ENCODE measurements around the gene SLC6A1. TPM values are rescaled to one million over a fixed set of nuclear protein-coding genes. Genes with fewer than 3 reads are reported as not detected.

The SLC6A1 gene
- total RNA-seq, 1 donor from 2014 or later = 7.5 TPM

DNA sequence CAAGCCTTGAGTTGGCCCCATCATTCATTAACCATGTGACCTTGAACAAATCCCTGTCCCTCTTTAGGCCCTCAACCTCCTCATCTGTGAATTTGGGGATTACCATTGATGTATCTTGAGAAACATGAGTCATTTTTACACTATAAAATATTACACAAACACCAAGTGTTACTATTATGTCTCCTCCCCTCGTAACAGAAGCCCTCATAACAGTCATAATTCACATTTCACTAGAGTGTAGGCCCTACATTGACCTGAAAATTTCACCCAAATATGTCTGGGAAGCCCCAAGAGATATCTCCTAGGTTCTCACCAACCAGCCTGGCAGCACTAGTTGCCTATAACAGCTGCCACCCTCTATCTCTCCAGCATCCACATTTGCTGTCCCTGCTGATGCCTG lies 15.8 kb upstream of the SLC6A1 start:
- no peak overlapping the region for H3K4me3 Mint-ChIP-seq (ENCODE audit: unreplicated experiment)
- TF ChIP-seq, protein P1, sequence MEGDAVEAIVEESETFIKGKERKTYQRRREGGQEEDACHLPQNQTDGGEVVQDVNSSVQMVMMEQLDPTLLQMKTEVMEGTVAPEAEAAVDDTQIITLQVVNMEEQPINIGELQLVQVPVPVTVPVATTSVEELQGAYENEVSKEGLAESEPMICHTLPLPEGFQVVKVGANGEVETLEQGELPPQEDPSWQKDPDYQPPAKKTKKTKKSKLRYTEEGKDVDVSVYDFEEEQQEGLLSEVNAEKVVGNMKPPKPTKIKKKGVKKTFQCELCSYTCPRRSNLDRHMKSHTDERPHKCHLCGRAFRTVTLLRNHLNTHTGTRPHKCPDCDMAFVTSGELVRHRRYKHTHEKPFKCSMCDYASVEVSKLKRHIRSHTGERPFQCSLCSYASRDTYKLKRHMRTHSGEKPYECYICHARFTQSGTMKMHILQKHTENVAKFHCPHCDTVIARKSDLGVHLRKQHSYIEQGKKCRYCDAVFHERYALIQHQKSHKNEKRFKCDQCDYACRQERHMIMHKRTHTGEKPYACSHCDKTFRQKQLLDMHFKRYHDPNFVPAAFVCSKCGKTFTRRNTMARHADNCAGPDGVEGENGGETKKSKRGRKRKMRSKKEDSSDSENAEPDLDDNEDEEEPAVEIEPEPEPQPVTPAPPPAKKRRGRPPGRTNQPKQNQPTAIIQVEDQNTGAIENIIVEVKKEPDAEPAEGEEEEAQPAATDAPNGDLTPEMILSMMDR (IDR thresholded peaks at IDR 0.05; ENCODE audit: unreplicated experiment) = no peak
- no peak for DNase-seq (ENCODE audit: low spot score)
- no peak overlapping the region for H3K27ac Mint-ChIP-seq (ENCODE audit: unreplicated experiment)
- peaks cover 12% of the 10 kb centered on the region for H3K27me3 Mint-ChIP-seq (ENCODE audit: unreplicated experiment)
- peaks cover 25% of the 10 kb centered on the region for H3K4me1 Mint-ChIP-seq (ENCODE audit: unreplicated experiment)
- peaks cover 3% of the 10 kb centered on the region for H3K36me3 Mint-ChIP-seq (ENCODE audit: low read depth, unreplicated experiment)
- peaks cover 3% of the 10 kb centered on the region for H3K9me3 Mint-ChIP-seq (ENCODE audit: unreplicated experiment)

DNA sequence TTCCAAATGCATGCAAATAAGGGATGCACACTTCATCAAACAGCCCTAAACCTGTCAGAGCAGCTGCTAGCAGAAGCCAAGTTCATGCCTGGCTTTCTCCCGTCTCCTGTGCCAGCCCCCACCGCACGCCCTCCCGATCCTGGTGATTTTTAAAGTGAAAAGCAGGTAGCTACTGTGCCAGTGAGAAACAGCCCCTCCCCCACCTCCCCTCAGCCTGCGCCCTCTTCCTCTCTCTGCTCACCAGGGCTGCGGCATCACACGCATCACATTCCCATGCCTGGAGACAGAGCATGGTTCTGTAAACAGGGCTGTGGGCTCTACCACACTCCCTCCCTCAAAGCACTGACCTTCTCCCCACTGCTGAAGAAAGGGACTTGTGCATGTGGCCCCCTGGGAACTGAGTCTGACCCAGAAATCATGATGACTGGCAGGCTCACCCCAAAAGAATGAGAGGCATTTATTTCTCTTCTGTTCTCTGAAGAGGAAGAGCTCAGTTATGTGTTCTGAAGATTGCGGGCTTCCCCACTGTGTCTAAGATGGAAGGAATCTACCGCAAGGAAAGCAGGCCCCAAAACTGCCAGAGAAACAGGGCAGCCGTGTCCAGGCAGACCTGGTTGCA lies 14.5 kb upstream of the SLC6A1 start:
- DNase-seq (ENCODE audit: low spot score) = peak; percentile 19
- peaks cover 29% of the 10 kb centered on the region for H3K4me1 Mint-ChIP-seq (ENCODE audit: unreplicated experiment)
- peaks cover 3% of the 10 kb centered on the region for H3K9me3 Mint-ChIP-seq (ENCODE audit: unreplicated experiment)
- no peak overlapping the region for H3K4me3 Mint-ChIP-seq (ENCODE audit: unreplicated experiment)
- peaks cover 3% of the 10 kb centered on the region for H3K36me3 Mint-ChIP-seq (ENCODE audit: low read depth, unreplicated experiment)
- TF ChIP-seq, protein P1 (IDR thresholded peaks at IDR 0.05; ENCODE audit: unreplicated experiment) = no peak
- H3K27me3 Mint-ChIP-seq (ENCODE audit: unreplicated experiment) = peaks cover 9% of the 10 kb centered on the region
- H3K27ac Mint-ChIP-seq (ENCODE audit: unreplicated experiment) = no peak overlapping the region

DNA sequence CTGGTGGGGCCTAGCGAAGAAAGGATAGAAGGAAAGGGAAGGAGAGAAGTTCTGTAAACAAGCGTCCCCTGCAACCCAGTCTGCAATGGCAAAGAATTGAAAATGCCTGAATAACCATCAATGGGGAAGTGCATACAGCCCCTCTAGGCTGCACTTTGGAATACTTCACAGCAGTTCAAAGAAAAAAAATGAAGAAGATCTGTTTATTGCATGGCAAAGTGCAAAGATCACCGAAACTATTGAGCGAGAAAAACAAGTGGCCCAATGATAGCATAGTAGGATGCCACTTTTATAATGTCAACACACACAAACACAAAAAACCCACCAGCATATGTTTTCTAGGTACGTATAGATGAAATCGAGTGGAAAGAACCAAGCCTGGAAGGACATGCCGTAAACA lies 13.6 kb upstream of the SLC6A1 start:
- DNase-seq (ENCODE audit: low spot score) = no peak
- H3K9me3 Mint-ChIP-seq (ENCODE audit: unreplicated experiment) = peaks cover 3% of the 10 kb centered on the region
- peaks cover 3% of the 10 kb centered on the region for H3K36me3 Mint-ChIP-seq (ENCODE audit: low read depth, unreplicated experiment)
- no peak overlapping the region for H3K4me3 Mint-ChIP-seq (ENCODE audit: unreplicated experiment)
- H3K27ac Mint-ChIP-seq (ENCODE audit: unreplicated experiment) = no peak overlapping the region
- peaks cover 36% of the 10 kb centered on the region for H3K4me1 Mint-ChIP-seq (ENCODE audit: unreplicated experiment)
- TF ChIP-seq, protein P1 (IDR thresholded peaks at IDR 0.05; ENCODE audit: unreplicated experiment) = no peak
- peaks cover 3% of the 10 kb centered on the region for H3K27me3 Mint-ChIP-seq (ENCODE audit: unreplicated experiment)

DNA sequence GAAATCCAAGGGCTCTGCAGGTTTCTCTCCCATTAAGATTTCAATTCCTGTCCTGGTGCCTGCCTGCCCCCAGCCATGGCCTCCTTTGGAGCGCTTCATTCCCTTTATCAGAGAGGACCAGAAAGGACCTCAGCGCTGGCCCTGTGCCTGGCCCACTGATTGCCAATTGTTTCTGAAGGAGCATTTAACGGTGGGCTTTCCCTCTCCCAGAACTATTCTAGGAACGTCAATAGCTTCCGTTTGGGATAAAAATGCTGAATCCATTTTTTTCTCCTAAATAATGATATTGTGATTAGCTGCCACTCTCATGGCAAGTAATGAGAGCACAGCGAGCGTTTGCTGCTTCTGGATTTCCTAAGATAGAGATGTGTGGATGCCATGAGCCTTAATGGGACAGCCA lies 12.2 kb upstream of the SLC6A1 start:
- peaks cover 3% of the 10 kb centered on the region for H3K9me3 Mint-ChIP-seq (ENCODE audit: unreplicated experiment)
- DNase-seq (ENCODE audit: low spot score) = no peak
- no peak overlapping the region for H3K27ac Mint-ChIP-seq (ENCODE audit: unreplicated experiment)
- H3K4me1 Mint-ChIP-seq (ENCODE audit: unreplicated experiment) = peaks cover 36% of the 10 kb centered on the region
- no peak overlapping the region for H3K4me3 Mint-ChIP-seq (ENCODE audit: unreplicated experiment)
- TF ChIP-seq, protein P1 (IDR thresholded peaks at IDR 0.05; ENCODE audit: unreplicated experiment) = no peak
- H3K36me3 Mint-ChIP-seq (ENCODE audit: low read depth, unreplicated experiment) = peaks cover 3% of the 10 kb centered on the region
- H3K27me3 Mint-ChIP-seq (ENCODE audit: unreplicated experiment) = peaks cover 1% of the 10 kb centered on the region

DNA sequence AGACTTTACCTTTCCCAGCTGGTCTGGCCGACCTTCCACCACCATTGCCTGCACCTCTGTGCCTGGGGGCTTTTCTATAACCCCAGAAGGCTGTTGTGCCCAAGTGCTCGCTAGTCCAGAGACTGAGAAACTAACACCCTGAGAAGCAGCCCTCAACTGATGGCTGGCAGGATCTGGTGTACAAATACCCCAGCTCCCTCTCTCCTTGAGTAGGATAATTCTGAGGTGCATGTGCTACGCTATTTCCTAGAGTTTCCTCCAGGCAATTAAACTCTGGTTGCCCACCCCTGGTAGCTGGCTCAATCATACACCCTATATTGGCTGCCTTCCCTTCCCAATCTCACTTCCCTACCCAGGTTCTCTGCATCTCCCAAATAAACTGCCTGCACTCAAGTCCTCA lies 11.5 kb upstream of the SLC6A1 start:
- no peak for DNase-seq (ENCODE audit: low spot score)
- Mint-ChIP-seq H3K4me1 (ENCODE audit: unreplicated experiment) (peaks cover 39% of the 10 kb centered on the region), H3K4me3 (ENCODE audit: unreplicated experiment) (no peak overlapping the region), H3K27ac (ENCODE audit: unreplicated experiment) (no peak overlapping the region), H3K9me3 (ENCODE audit: unreplicated experiment) (peaks cover 3% of the 10 kb centered on the region), H3K36me3 (ENCODE audit: low read depth, unreplicated experiment) (peaks cover 3% of the 10 kb centered on the region), H3K27me3 (ENCODE audit: unreplicated experiment) (peaks cover 1% of the 10 kb centered on the region)
- TF ChIP-seq, protein P1 (IDR thresholded peaks at IDR 0.05; ENCODE audit: unreplicated experiment) = no peak
